Testis (tissue), 3 donors: ENCODE results near the gene ISLR2. TPM values are rescaled to one million over a fixed set of nuclear protein-coding genes. Genes with fewer than 3 reads are reported as not detected.

ENCODE experiments used
- DNase-seq: peaks from one replicate; pipeline ENCODE4 v3.0.0-alpha.2; 2019
- H3K27ac ChIP-seq, 2 donors: fragments of 200-600 bp; sonication (generic); one replicate each; pipeline ENCODE4 v1.5.1; 2019
- H3K27me3 ChIP-seq: fragments of 200-600 bp; sonication (generic); one replicate; pipeline ENCODE4 v1.5.1; 2019
- H3K36me3 ChIP-seq: fragments of 200-600 bp; sonication (generic); one replicate; pipeline ENCODE4 v1.5.1; 2017; ENCODE audit warnings: low read depth; ENCODE audit errors: missing control alignments
- H3K4me1 ChIP-seq: fragments of 200-600 bp; sonication (generic); one replicate; pipeline ENCODE4 v1.5.1; 2019
- H3K4me3 ChIP-seq, 2 donors: fragments of 200-600 bp; sonication (generic); one replicate each; pipeline ENCODE4 v1.5.1; 2017 to 2019
- H3K9me3 ChIP-seq: fragments of 200-600 bp; sonication (generic); one replicate; pipeline ENCODE4 v1.5.1; 2017
- POLR2A ChIP-seq: fragments of 450-650 bp; IDR thresholded peaks from one replicate; pipeline ENCODE4 v1.6.1; 2017; ENCODE audit warnings: antibody characterized with exemption, mild to moderate bottlenecking, moderate library complexity
- WGBS, 2 donors: methylation state at CpG; one replicate each; pipeline ENCODE4 v1.1.5; 2018; 5-methylcytosine and 5-hydroxymethylcytosine counted together
- intact Hi-C: fragments of 100-400 bp; cut with DNase I; formaldehyde crosslinking; loops from one replicate; pipeline ENCODE4 v1.15.1; 2023; ENCODE audit warnings: low total_unique reads
- polyA plus RNA-seq: library from polyadenylated mRNA; stranded (reverse); fragments of 350-450 nt; fragmentation: Illumina TruSeq; extraction: RNeasy Lipid Tissue Mini Kit (QIAGEN cat#74804); gene quantifications from one replicate; pipeline ENCODE4 v1.2.3, GENCODE V29; 2014; ENCODE audit warnings: low read depth, low replicate concordance; ENCODE audit not compliant: insufficient read depth
- total RNA-seq, 2 donors: library from RNA; depleted of rRNA; stranded (reverse); fragments of >200 nt; gene quantifications; one replicate each; pipeline ENCODE4 v1.2.3, GENCODE V29; 2016
- TF ChIP-seq, protein P1 (sequence below), 3 experiments: fragments of 450-650 bp in 2 of 3; fragments of 200-600 bp in 1 of 3; sonication (generic) in 1 of 3; IDR thresholded peaks; one replicate each; pipeline ENCODE4 v1.5.1; 2016 to 2019; ENCODE audit warnings: antibody characterized with exemption in 3 of 3, mild to moderate bottlenecking in 2 of 3, moderate library complexity in 1 of 3

The ISLR2 gene
- total and polyA plus RNA-seq, 3 donors from 2014 or later, result 12.8 to 26.1 (median 17.7) TPM

DNA sequence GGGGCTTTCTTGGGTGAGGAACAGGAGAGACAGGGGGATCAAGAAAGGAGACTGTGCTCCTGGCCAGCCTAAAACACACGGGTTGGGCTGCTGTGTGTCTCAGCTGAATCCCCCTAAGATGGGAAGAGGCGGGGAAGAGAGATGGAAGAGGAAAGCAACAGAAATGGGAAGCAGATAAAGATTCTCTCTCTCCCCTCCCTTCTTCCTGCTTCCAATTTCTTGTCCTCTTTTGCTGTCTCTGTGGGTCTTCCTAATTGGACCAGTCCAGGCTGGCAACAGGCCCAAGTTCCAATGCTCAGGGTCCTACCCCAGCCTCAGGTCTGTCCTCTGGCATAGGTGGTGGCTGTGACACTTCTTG is 7.1 kb downstream of the ISLR2 start:
- DNase-seq, result no peak
- no peaks in the 10 kb centered on the region for H3K36me3 ChIP-seq
- intact Hi-C loops, result loop anchor here (10.0 kb wide), 1 partner anchor 153 kb away; no protein-coding TSS in a partner anchor
- H3K4me3 ChIP-seq, result no peak overlapping the region
- WGBS, 2 donors, result 51 to 66% methylated on average over 2 of the region's 2 CpGs
- H3K4me1 ChIP-seq, result peaks cover 13% of the 10 kb centered on the region
- TF ChIP-seq, protein P1, sequence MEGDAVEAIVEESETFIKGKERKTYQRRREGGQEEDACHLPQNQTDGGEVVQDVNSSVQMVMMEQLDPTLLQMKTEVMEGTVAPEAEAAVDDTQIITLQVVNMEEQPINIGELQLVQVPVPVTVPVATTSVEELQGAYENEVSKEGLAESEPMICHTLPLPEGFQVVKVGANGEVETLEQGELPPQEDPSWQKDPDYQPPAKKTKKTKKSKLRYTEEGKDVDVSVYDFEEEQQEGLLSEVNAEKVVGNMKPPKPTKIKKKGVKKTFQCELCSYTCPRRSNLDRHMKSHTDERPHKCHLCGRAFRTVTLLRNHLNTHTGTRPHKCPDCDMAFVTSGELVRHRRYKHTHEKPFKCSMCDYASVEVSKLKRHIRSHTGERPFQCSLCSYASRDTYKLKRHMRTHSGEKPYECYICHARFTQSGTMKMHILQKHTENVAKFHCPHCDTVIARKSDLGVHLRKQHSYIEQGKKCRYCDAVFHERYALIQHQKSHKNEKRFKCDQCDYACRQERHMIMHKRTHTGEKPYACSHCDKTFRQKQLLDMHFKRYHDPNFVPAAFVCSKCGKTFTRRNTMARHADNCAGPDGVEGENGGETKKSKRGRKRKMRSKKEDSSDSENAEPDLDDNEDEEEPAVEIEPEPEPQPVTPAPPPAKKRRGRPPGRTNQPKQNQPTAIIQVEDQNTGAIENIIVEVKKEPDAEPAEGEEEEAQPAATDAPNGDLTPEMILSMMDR (IDR thresholded peaks at IDR 0.05), result no peak
- no peak for TF ChIP-seq POLR2A
- no peak overlapping the region for H3K27ac ChIP-seq
- no peaks in the 10 kb centered on the region for H3K27me3 ChIP-seq
- H3K9me3 ChIP-seq, result no peaks in the 10 kb centered on the region

DNA sequence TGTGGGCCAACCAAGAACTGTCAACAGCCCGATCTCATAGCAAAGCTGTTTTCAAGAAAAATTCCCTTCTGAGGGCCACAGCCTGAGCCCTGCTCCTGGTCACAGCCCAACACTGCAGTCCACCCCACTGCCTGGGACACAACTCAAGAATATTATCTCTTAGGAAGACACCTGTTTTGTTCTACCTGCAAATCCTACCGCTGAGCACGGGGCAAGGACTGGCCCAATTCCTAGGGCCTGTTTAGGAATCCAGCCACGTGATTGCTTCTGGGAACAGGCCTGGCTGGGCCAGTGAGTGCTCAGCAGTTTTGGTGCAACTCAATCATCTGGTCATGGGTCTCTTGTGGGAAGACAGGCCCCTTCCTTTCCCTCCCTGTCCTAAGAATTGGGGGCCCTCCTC is 8.3 kb downstream of the ISLR2 start:
- peaks cover 13% of the 10 kb centered on the region for H3K4me1 ChIP-seq
- intact Hi-C loops, result loop anchor here (10.0 kb wide), 1 partner anchor 154 kb away; no protein-coding TSS in a partner anchor
- WGBS, 2 donors, result 88 to 93% methylated on average over 4 of the region's 4 CpGs
- no peak for DNase-seq
- H3K4me3 ChIP-seq, result no peak overlapping the region
- no peak overlapping the region for H3K27ac ChIP-seq
- H3K9me3 ChIP-seq, result no peaks in the 10 kb centered on the region
- no peaks in the 10 kb centered on the region for H3K36me3 ChIP-seq
- H3K27me3 ChIP-seq, result no peaks in the 10 kb centered on the region
- TF ChIP-seq POLR2A, result no peak
- TF ChIP-seq, protein P1 (IDR thresholded peaks at IDR 0.05), result no peak

DNA sequence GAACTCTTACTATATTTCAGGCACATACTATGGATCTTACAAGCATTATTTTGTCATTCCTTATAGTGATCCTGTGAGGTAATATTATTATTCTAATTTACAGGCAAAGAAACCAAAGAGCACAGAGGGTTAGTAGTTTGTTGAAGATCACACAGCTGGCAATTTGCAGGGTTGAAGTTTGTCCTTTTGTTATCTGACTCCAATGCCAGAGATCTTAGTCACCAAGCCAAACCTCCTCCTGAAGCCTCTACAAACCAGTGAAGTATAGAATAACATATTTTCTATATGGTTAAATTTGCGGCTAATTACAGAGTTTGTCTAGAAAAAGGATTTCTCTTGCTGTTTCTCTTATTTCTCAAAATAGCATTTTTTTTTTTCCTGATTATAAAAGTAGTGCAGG is 11.2 kb downstream of the ISLR2 start:
- Histone ChIP-seq H3K9me3 (no peaks in the 10 kb centered on the region), H3K27ac (no peak overlapping the region), H3K4me1 (peaks cover 4% of the 10 kb centered on the region), H3K36me3 (no peaks in the 10 kb centered on the region), H3K4me3 (no peak overlapping the region), H3K27me3 (no peaks in the 10 kb centered on the region)
- TF ChIP-seq POLR2A, result no peak
- TF ChIP-seq, protein P1 (IDR thresholded peaks at IDR 0.05), result no peak
- 100% methylated on average over 1 of the region's 1 CpG for WGBS, 2 donors
- DNase-seq, result no peak
- intact Hi-C loops, result no loop called here

DNA sequence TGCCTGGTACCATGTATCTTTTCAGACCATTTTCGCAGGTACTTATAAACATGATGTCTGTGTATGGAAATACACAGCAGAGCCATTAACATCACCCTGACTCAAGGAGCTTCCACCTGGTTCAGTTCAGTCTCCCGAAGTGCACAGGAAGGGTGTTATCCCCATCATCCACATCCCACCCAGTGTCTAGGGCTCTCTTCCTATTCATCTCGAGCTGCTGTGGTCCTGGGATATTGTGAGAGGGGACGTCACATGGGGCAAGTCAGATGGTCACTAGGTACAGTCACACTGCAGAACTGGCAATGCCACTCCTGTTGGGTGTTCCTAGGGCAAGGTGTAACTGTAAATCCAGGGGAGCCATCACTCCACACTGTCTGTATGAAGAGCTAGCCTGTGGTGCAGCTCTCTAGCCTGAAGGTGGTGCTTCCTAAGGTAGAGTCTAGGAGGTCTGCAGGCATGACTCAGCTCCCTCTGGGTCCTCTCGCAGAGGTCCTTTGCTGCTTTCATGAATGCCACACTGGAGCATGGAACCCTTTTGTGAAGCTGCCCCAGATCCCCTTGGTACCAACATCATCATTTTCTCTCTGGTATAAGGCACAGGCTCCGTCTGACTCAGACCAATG is 13.9 kb downstream of the ISLR2 start:
- Histone ChIP-seq H3K27me3 (no peaks in the 10 kb centered on the region), H3K4me1 (no peaks in the 10 kb centered on the region), H3K36me3 (no peaks in the 10 kb centered on the region), H3K4me3 (no peak overlapping the region), H3K9me3 (no peaks in the 10 kb centered on the region), H3K27ac (no peak overlapping the region)
- WGBS, 2 donors, result 86 to 96% methylated on average over 6 of the region's 6 CpGs
- TF ChIP-seq, protein P1 (IDR thresholded peaks at IDR 0.05), result no peak
- TF ChIP-seq POLR2A, result no peak
- intact Hi-C loops, result no loop called here
- DNase-seq, result no peak

DNA sequence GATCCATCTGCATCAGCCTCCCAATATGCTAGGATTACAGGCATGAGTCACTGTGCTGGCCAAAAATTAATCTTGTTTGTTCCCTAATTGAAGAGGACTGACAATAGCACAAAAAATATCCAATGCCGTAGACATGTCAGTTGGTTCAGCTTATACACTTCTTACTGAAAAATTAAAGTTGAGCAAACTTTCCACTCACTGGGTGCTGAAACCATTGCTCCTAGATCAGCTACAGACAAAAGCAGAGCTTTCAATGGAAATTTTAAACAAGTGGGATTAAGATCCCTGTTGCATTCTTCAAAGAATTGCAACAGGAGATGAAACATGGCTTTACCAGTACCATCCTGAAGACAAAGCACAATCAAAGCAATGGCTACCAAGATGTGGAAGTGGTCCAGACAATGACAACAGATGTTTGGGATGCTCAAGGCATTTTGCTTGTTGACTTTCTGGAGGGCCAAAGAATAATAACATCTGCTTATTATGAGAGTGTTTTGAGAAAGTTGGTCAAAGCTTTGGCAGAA is 16.0 kb downstream of the ISLR2 start:
- no peak overlapping the region for H3K27ac ChIP-seq
- no peaks in the 10 kb centered on the region for H3K4me1 ChIP-seq
- no peaks in the 10 kb centered on the region for H3K36me3 ChIP-seq
- H3K27me3 ChIP-seq, result no peaks in the 10 kb centered on the region
- WGBS, 2 donors, result 93 to 100% methylated on average over 1 of the region's 1 CpG
- intact Hi-C loops, result no loop called here
- no peak for TF ChIP-seq POLR2A
- TF ChIP-seq, protein P1 (IDR thresholded peaks at IDR 0.05), result no peak
- DNase-seq, result no peak
- H3K9me3 ChIP-seq, result no peaks in the 10 kb centered on the region
- H3K4me3 ChIP-seq, result no peak overlapping the region
